Fibroblast of mammary gland (primary cell): ENCODE data around the gene TMEM114.

Experiments
- DNase-seq: peaks from one replicate; pipeline ENCODE4 v3.0.0-alpha.2; 2010; ENCODE audit warnings: low read depth
- H3K4me3 ChIP-seq: 2 replicates; pipeline ENCODE4 v1.5.1; 2011; ENCODE audit warnings: low read depth, mild to moderate bottlenecking, low read length, moderate library complexity; ENCODE audit not compliant: control insufficient read depth
- CTCF ChIP-seq: conservative IDR thresholded peaks from 2 replicates; pipeline ENCODE4 v1.5.1; 2011; ENCODE audit warnings: low read depth, low read length, inconsistent platforms; ENCODE audit not compliant: control insufficient read depth, insufficient read depth

The TMEM114 gene

DNA sequence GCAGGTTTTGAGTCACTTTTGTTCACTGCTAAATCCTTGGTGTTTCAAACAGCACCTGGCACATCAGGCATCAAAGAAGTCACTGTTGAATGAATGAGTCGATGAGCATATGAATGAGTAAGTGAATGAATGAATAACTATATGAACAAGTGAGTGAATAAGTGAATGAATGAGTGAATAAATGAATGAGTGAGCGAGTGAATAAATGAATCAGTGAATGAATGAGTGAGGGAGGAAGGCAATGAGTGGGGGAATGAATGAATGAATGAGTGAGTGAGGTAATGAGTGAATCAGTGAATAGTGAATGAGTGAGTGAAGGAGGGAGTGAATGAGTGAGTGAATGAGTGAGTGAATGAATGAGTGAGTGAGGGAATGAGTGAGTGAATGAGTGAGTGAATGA lies 28.8 kb downstream of the TMEM114 start:
- DNase-seq: no peak
- H3K4me3 ChIP-seq: no peak overlapping the region
- no peak for TF ChIP-seq CTCF

DNA sequence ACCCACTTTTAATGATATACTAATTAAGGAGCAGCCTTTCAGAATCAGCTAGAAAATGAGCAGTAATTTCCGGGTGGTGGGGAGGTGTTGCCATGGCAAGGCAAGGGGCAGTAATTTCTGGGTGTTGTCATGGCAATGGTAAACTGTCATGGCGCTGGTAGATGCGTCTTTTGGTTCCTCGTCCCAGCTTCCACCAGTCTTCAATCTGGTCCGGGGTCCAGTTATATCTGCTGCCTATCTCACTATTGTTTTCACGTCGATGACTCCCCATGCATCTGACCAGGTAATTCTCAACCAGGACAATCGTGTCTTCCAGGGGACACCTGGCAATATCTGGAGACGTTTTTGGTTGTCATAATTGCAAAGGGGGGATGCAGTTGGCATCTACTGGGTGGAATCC lies 34.9 kb downstream of the TMEM114 start:
- no peak for DNase-seq
- H3K4me3 ChIP-seq: no peak overlapping the region
- no peak for TF ChIP-seq CTCF

DNA sequence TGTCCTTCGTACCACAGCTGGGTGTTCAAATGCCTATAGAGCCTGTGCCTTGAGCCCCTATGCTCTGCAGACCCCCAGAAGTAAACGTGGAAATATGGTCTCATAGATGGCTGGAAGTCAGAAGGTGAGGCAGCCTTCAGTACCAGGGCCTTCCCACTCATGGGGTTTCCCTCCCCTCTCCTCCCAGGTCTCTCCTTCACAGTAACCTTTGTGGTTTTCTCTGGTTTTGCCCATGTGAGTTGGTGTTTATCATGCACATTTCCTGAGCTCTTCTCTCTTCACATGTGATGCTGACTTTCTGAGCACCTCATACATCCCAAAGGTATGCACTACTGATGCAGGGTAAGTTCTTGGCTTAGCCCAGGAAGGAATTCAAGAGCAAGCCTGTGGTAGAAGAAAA lies 35.4 kb downstream of the TMEM114 start:
- DNase-seq: no peak
- no peak for TF ChIP-seq CTCF
- no peak overlapping the region for H3K4me3 ChIP-seq

DNA sequence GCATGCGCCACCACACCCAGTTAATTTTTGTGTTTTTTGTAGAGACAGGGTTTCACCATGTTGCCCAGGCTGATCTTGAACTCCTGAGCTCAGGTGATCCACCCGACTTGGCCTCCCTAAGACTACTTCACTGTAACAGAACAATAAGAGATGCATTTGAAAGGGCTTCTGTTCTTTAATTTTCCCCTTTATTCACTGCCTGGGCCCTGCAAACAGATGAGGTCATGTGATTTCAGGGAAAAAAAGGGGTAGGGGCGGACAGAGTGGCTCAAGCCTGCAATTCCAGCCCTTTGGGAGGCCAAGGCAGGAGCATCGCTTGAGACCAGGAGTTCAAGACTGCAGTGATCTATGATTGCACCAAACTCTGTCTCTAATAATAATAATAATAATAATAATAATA lies 36.3 kb downstream of the TMEM114 start:
- H3K4me3 ChIP-seq: no peak overlapping the region
- no peak for TF ChIP-seq CTCF
- DNase-seq: no peak

- no peak for DNase-seq
- TF ChIP-seq CTCF: no peak
Observed at GRCh38 chr16:8552487-8553221, 37.7 kb downstream of the TMEM114 start.

DNA sequence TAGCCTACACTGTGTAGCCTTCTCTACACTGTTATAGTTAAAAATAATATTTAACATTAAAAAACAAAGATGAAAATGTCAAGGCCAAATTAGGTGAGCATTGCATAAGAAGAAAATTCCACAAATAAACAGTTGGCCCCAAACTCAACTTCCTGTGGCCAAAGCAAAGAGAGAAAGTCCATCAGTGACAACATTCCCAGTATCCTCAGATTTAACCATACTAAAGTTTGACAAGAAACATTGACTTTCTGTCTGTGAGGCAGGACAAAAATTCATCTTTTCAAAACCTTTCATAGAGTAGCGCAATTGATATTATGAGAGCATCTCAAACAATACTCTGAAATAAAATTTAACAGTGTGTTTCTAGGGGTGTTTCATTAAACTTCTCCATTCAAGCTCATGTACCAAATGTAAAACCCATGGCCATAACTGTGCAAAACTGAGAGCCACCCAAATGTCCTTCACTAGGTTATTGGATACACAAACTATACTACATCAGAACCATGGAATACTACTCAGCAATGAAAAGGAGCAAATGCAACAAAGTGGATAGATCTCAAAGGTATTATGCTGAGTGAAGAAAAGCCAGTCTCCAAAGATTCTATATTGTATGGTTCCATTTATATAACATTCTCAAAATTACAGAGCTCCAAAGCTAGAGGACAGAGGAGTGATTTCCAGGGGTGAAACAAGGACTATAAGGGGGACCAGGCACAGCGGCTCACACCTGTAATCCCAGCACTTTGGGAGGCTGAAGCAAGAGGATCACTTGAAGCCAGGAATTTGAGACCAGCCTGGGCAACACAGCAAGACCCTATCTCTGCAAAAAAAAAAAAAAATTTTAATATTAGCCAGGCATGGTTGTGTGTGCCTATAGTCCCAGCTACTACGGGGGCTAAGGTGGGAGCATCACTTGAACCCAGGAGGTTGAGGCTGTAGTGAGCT lies 38.7 kb downstream of the TMEM114 start:
- no peak for DNase-seq
- TF ChIP-seq CTCF: no peak
- no peak overlapping the region for H3K4me3 ChIP-seq

More at GRCh38 chr16:8552487-8553221, 37.7 kb downstream of the TMEM114 start:
- H3K4me3 ChIP-seq: no peak overlapping the region
